Muscle of back (tissue), 11 donors: Measurements from ENCODE around the gene KDM1A. TPM values are rescaled to one million over a fixed set of nuclear protein-coding genes. Genes with fewer than 3 reads are reported as not detected.
A peak's percentile ranks its signal among the peaks of the same experiment; 100 is the strongest.

Experiments used
- DNase-seq, 3 donors: peaks; one replicate each; pipeline versions ENCODE4 v3.0.0 to v3.0.0-alpha.2; 2013
- polyA plus RNA-seq, 10 donors: library from polyadenylated mRNA; unstranded; fragments of 120-200 nt; gene quantifications; one replicate each; pipeline ENCODE4 v1.2.1, GENCODE V29; 2013; ENCODE audit not compliant: insufficient read length in 10 of 10

KDM1A gene
- polyA plus RNA-seq, 10 donors, result 65.7 to 89.1 (median 70.3) TPM

DNA sequence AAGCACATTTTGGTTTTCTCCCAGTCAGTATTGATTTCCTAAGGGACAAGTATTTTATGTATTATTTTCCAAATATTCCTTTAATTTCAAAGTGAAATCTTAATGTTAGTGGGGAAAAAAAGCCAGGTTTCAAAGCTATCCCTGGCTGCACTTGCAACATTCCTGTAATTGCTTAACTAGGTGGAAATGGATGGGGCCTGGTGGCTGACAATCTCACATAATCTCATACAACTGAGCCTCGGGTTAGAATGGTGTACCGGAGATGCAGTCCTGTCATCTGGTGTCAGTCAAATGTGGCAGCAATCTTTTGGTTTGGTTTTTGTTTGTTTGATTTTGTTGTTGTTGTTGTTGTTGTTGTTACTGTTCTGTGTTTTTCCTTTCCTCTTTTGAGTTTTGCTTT lies 46.1 kb downstream of the KDM1A start:
- DNase-seq, result no peak

DNA sequence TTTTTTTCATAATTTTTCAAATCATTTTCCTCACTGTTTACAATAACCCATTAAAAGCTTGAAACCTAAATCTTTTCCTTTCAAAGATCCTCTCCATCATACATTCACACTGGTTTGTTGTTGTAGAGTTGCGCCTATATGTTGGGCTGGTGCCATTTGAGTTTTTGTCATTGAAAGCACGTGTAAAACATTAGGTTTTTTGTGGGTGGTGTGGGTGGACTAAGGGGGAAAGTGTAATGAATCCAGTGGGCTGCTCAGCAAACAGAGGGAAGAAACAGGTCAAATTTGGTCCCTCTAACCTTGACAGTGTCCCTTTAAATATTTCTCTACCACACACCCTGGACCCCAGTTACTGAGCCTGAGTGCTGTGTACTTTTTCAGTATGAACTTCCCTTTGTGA lies 46.8 kb downstream of the KDM1A start:
- DNase-seq, result no peak

DNA sequence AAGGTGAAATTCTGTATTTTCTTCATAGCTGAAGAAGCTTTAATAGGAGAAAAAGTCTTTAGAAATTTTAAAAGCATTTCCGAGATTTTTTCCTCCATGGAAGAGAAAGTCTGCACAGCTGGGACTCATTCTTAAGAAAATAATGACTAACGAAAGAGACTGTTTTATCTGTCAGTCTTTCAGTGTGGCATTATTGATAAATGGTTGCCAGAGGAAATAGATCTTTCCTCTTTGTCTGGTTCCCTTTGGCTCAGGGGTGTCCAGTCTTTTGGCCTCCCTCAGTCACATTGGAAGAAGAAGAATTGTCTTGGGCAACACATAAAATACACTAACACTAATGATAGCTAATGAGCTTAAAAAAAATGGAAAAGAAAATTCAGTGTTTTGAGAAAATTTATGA lies 49.9 kb downstream of the KDM1A start:
- no peak for DNase-seq

DNA sequence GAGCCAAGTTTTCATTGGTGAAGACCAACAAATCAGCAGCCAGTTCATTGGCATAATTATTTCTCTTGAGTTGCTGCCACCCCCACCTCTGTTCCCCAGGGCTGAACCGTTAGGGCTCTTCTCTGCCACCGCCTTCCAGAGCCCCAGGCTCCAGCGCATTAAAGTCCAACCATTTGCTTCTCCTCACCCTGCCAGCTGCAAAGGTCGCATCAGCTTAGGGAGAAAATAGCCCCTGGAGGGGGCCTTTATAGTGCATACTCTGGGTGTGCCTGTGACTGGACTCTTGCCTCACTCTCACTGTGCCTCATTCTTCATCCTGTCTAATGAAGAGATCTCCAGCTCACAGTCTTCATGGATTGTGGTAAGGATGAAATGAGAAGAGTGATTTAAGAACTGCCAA lies 50.4 kb downstream of the KDM1A start:
- no peak for DNase-seq

DNA sequence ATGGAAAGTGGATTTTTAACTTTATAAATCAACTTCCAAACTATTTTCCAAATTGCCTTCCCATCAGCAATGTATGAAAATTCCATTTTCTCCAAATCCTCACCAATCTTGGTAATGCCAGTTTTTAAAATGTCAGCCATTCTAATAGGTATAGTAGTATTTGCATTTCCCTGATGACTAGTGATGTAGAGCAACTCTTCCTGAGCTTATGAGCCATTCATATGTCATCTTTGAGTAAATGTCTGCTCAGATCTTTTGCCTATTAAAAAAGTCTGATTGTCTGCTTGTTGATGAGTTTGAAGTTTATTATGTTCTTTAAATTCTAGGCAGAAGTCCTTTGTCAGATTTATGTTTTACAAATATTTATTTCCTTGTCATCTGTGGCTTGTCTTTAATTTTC lies 54.7 kb downstream of the KDM1A start:
- DNase-seq, result no peak

DNA sequence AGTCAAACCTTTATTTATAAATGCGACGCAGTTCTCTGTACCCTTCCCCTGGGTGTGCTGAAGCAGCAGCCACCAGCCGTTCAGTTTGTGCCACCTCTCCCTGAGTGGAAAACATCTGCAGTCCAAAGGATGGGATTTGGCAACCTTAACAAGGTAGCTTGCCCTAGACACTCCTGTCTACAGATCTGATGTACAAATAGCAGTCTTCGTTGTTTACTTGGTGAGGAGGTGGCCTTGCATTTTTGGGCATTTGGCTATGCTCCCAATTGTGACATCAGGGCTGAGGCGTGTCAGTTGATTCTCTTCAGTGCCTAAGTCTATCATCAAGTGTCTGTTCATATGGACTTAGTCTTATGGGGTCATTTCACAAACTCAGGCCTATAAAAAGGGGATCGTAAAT lies 59.8 kb downstream of the KDM1A start:
- no peak for DNase-seq

DNA sequence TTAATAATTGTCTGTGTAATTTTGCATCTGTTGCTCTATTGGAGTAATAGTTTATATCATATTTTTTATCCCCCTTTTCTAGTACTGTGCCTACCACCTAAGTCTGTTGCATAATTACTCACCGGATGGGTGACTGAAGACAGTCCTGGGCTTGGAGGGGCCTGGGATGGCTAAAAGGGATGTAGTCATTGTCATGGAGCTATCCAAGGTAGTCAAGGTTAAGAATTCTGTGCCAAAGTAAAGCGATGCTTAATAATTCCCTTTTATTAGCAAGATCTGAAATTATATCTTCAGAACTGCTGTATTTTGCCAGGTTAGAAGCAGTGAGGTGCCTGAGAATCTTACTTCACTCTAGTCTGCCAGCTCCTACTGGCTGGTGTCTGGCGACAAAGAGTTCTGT lies 61.6 kb downstream of the KDM1A start:
- no peak for DNase-seq

DNA sequence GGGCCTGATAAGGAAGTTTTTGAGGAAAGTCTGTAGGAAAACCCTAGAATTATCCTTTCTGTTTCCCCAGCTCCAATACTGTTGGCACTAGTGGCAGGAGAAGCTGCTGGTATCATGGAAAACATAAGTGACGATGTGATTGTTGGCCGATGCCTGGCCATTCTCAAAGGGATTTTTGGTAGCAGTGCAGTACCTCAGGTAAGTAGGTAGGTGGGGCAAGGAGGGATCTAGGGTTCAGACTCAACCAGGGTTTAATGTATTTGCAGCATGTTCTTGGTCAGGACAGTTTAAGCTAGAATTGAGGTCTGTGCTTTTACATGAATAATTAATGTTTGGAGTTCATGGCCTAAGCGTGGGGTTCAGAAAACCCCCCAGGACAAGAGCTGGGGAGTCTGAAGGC lies 62.1 kb downstream of the KDM1A start:
- no peak for DNase-seq

DNA sequence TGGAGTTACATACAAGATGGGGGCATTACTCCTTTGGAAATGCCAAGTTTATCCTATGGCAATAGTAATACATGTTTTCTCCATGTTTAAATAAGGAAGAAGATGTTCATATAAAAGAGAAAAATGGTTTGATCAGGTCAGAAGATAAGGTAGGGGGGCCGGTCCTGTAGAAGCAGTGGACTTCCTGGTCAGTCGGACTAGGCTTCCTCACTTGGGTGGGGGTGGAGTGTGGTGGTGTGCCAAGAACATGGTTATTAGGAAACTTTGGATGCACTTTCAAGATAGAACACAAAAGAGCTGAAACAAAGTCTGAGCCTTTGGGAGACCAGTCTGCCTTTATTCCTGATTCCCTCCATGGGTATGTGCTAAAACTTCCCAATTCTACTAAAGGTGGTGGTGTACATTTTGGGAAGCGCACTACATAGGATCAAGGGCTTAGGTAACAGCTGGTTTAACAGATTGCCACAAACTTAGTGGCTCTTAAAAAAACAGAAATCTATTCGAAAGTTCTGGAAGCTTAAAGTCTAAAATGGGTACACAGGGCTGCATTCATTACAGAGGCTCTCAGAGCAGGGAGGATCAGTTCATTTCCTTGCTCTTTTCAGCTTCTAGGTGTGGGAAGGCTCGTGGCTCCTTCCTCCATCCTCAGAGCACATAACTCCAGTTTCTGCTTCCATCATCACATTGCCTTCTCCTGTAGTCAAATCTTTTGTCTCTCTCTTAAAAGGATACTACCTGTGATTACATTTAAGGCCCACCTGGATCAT lies 64.6 kb downstream of the KDM1A start:
- no peak for DNase-seq

DNA sequence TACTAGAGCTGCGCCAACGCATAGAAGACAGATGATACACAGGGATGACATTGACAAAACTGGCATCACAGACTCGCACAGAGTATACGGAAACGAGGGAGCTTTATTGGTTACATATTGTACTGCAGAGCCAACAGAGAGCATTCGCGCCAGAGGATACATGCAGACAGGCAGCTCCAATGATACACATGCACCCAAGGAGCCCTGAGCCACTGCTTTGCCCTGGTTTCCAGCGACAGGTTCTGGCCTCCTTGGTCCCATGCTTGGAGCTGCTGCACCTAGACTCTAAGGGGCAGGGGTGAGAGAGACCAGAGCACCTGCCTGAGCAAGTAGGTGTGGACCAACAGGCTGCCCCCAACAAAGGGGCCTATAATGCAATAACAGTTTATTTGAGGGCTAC lies 65.6 kb downstream of the KDM1A start:
- DNase-seq, result no peak

DNA sequence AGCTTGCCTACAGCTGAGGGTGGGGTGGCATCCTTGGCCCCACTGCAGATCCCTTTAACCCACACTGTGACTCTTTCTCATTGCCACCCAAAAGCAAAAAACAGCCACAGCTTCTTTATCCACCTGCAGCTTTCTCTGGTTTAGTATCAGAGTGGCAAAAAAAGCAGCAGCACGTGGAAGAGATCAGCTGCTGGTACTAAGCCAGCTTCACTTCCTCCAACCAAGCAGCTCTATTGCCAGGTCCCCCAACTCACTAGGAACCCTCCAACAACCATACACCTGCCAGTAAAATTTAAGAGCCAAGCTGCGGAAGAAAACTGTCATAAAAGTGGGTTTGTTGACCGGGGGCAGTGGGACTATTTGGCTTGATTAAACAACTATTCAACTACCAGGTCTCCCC lies 66.4 kb downstream of the KDM1A start:
- DNase-seq, result no peak

DNA sequence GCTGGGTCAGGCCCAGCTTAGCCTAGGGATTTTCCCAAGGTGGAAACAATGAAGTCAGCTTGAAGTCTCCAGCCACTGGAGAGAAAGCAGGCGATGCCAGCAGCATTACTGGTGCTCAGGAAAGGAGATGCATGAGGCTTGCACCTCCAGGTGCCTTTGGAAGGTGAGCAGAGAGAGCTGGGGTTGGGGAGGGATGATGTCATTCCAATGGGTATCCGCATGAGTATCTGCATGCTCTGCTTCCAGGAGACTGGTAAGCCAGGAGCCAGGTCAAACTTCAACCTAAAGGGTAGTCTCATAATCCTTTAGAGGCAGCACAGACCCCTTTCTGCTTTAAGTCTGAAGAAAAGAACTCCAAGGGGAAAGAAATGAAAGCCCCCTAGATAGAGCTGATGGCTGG lies 68.8 kb downstream of the KDM1A start:
- no peak for DNase-seq

DNA sequence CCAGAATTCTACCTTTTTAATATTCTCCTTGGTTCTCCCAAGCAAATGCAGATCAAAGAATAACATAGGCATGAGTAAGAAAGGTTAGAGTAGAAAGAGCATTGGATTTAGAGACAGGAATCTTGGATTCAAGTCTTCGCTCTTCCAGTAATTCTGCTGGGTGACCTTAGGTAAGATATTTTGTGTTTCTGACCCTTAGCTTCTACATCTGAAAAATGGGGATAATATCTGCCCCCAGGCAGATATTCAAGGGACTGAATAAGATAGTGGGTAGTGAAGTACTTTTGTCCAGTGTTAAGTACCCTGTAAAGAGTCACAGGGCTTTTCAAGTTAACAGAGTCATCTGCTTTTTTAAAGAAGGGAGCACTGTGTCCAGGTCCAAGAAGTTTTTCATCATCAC lies 70.8 kb downstream of the KDM1A start:
- no peak for DNase-seq

DNA sequence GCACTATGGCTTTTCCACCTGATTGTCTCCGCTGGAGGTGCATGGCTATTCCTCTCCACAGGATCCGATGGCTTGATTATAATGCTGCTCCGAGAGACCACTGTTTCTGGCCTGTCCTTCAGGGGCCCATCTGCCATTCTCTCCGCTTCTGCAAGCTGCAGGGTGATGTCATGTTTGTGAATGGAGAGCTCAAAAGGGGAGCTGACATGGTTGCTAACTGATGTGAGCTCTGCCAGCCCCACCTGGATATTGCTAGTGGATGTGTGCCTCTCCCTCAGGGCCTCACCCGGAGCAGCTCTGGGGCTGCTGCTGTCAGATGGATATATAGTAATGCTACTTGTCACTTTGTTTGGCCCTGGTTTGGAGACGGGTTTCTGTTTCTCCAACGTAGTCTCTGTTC lies 72.3 kb downstream of the KDM1A start:
- no peak for DNase-seq

DNA sequence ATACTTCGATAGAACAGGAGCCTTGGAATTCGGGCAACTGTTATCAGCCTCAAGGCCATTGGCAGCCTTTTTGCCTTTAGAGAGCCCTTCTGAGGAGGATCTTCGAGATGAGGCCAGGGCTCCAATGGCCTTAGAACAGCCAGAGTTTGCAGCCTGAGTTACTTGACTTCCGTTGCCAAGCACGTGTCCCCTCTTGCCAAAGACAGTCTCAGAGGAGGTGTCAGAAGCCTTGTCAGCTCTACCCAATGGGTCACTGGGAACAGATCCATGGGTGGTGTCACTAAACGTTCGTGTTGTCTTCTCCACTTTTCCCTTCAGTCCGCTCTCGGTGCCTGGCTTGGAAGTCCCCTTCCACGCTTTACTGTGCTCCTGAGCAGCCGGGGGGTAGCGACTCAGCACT lies 73.2 kb downstream of the KDM1A start:
- no peak for DNase-seq

DNA sequence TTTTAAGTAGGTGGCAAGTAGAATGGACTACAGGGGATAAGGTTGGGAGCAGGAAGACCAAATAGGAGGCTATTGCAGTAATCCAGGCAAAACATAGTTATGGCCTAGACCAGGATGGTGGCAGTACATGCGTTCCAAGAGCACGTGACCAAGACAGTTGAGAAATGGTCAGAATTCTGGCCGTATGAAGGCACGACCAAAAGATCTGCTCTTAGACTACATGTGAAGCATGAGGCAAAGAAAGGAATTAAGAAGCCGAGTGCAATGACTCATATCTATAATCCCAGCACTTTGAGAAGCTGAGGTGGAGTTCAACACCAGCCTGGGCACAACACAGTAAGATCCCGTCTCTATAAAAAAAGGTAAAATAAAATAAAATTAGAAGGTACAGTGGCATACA lies 78.0 kb downstream of the KDM1A start:
- DNase-seq, result no peak

DNA sequence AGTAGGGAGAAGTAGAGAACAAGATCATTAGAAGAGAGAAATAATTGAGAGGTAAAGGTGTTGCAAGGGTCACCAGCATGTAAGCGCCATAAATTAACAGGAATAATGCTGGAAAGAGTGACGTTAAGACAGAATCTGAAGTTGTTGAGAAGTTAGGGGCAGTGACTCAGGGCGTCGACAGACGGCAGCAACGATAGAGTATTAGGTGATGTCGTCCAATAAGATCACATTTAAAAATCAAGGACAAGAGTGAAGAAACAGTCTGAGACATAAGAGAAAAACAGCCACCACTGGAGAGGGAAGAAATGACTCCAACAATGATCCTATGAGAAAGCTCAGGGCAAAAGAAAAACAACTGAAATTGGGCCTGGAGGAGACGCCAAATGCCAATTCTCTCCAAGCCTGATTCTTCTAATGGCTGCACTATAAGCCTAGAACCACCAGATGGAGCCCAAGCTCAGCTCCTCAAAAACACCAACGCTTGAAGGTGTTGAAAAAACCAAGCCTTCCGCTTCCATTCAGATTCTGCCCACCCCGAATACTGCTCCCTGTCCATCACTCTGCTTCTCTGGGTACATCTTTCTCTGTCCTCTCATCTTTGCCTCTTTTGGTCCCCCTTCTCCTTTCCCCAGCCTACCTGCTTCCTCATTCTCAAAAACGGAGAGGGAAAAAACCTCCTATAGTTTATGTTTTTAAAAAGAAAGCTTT lies 79.3 kb downstream of the KDM1A start:
- DNase-seq, result peak; percentile 60 to 83 (median 77)

DNA sequence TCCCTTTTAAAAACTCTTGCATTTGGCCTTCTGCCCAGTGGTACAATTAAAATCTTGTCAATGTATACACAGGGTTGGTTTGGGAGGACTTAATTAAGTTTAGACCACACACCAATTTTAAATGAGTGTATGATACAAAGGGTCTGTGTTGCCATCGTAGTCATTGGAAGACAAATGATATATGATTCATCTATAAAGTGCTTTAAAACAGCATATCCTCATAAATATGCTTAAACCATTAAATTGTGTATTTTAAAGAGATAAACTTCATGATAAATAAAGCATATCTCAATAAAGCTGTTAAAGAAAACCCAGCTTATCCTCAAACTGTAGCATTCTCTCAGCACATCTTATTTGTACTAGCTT lies 79.9 kb downstream of the KDM1A start:
- DNase-seq, result no peak

DNA sequence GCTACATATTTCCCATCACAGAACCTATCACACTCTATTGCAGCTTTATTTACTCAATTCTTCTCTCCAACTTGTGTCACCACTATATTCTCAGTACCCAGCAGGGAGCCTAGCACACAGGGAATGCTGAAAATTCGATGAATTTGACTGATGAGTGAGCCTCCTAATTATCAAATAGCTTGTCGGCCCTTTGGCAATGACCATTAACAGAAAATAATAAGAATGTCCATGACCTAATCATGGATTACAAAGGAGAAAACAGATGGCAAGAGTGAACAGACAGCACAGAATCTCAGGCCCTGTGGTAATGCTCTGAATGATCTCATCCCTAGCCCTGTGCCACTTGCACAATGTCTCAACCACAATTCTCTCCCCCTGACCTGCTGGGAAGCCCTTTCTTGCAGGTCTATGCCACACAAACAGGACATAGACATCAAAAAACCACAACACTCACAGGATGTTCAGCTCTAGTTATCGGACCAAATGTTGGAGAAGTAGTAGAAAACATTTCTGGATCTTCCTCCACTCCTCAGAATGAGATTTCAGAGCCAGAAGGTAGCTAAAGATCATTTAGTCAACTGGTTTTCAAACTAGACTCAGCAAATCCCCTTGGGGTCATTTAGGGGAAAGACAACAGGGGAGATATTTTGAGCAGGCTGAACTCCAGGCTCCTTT lies 80.9 kb downstream of the KDM1A start:
- DNase-seq, result peak in 1 of 3 donors; percentile 46

DNA sequence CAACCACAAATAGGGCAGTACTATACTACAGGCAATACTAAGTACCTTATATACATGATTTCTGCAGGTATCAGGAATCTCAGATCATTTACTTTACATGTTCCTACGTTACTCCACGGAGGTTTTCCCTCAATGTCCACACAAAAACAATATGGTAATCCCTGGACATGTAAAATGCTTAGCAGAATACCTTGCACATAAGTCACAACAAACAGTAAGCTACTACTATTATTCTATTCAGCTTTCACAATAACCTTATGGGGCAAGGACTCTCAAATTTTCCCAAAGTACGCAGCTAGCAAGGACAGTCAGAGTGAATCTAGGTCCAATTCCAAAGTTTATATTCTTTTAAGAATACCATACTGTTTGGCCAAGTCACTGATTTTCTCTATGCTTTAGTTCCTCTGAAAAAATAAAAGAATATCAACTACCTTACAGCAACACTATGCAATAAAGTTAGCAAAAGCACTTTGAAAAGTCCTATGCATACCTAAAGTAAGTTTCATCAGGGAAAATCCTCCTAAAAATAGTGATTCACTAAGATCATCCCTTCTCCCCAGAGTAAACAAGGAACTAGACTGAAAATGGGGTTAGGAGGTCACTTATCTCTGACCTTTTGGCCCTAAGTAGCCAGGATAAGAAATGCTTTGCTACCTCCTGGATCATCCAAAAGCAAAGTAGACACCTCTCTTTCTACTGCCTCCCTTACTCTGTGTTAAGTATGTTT lies 82.0 kb downstream of the KDM1A start:
- DNase-seq, result no peak

DNA sequence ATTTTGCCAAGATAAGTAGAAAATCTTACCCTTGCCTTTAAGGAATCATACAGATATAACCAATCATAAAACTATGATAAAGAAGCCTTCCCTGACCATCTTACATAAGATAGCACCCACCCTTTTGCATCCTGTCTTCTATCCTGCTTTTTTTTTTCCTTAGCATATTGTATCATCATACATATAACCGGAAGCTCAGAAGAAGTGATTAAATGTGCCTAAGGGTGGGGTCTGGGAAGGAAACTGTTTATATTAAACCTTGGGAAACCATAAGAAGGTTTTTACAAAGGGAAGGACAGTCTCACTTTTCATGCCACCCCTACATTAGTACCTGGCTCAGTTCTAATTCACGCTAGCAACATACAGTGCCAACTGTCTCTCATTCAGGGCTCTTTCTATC lies 82.6 kb downstream of the KDM1A start:
- no peak for DNase-seq

DNA sequence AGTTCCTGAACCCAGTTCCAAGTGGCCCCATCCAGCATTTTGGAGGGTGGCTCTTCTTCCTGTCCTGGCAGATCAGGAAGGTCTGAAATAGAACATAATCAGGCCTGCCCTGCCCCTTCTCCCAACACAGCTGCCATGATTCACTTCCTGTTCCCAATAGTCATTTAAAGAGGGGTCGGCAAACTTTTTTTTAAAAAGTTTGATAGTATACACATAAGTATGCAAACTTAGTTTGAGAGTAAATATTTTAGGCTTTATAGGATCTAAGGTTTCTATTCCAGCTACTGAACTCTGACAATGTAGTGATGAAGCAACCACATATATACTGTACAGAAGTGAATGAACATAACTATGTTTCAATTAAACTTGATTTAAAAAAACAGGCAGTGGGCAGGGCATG lies 83.0 kb downstream of the KDM1A start:
- no peak for DNase-seq
